ENCODE measurements around the gene SUDS3. TPM values are rescaled to one million over a fixed set of nuclear protein-coding genes. Genes with fewer than 3 reads are reported as not detected.

SUDS3 gene
- total RNA-seq, 2 experiments from 2014 or later, result 17.5 to 22.0 TPM

DNA sequence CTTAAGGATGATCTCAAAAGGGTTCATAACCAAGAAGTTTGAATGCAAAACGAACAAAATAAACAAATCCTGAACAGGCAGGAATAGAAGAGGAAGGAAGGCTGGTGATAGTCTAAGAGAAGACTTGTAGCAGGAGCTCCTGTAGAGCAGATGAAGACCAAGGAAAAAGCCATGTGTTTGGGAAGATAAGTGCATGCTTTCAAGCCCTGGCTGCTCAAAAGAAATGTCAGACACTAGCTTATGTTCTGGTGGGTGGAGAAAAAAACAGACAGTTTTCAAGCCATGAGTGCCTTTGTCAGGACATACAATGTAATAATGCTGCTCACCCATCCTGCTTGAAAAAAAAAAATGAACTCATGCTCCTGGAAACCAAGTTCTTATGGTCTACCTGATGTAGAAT, 31.0 kb upstream of the SUDS3 start:
- Mint-ChIP-seq H3K4me3 (no peak overlapping the region), H3K36me3 (ENCODE audit: low read depth) (peaks cover 21% of the 10 kb centered on the region), H3K4me1 (ENCODE audit: low read depth) (peaks cover 55% of the 10 kb centered on the region), H3K27ac (peak overlapping the region; percentile 32), H3K27me3 (no peaks in the 10 kb centered on the region), H3K9me3 (no peaks in the 10 kb centered on the region)
- CTCF ChIA-PET, result interaction anchor here (0.6 kb wide), 1 partner anchor 140 kb away, joined by 3 read pairs; no protein-coding TSS in a partner anchor
- DNase-seq, result no peak
- no peak for ATAC-seq (ENCODE audit: poor library complexity)
- POLR2A ChIA-PET, result no interaction called here
- H3K36me3 ChIP-seq (ENCODE audit: insufficient read depth, low read length), result no peaks in the 10 kb centered on the region
- no peaks in the 10 kb centered on the region for H3K9me3 ChIP-seq (ENCODE audit: control insufficient read depth in 1 of 2, insufficient read depth in 1 of 2, low read length in 2 of 2)
- TF ChIP-seq, protein P1, sequence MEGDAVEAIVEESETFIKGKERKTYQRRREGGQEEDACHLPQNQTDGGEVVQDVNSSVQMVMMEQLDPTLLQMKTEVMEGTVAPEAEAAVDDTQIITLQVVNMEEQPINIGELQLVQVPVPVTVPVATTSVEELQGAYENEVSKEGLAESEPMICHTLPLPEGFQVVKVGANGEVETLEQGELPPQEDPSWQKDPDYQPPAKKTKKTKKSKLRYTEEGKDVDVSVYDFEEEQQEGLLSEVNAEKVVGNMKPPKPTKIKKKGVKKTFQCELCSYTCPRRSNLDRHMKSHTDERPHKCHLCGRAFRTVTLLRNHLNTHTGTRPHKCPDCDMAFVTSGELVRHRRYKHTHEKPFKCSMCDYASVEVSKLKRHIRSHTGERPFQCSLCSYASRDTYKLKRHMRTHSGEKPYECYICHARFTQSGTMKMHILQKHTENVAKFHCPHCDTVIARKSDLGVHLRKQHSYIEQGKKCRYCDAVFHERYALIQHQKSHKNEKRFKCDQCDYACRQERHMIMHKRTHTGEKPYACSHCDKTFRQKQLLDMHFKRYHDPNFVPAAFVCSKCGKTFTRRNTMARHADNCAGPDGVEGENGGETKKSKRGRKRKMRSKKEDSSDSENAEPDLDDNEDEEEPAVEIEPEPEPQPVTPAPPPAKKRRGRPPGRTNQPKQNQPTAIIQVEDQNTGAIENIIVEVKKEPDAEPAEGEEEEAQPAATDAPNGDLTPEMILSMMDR (IDR thresholded peaks at IDR 0.05), result no peak
- H3K4me3 ChIP-seq (ENCODE audit: low read length), result no peak overlapping the region
- peaks cover 6% of the 10 kb centered on the region for H3K4me1 ChIP-seq (ENCODE audit: insufficient read depth, low read length)
- intact Hi-C loops (cut with DNase I, micrococcal nuclease), result no loop called here
- H3K27me3 ChIP-seq (ENCODE audit: control insufficient read depth in 1 of 2, insufficient read depth in 2 of 2, low read length in 2 of 2), result no peaks in the 10 kb centered on the region
- no peak overlapping the region for H3K27ac ChIP-seq (ENCODE audit: low read depth in 1 of 2, low read length in 2 of 2)

DNA sequence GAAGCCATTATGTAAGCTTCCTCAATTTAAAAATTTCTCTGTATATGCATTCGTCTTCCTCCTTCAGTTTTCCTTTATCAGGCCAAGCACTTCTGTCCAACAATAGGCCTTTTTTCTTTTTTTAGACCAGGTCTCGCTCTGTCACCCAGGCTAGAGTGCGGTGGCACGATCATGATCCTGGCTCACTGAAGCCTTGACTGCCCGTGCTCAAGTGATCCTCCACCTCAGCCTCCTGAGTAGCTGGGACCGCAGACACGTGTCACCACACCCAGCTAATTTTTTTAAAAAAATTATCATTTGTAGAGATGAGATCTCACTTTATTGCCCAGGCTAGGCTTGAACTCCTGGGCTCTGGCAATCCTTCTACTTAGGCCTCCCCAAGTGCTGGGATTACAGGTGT, 29.5 kb upstream of the SUDS3 start:
- Mint-ChIP-seq H3K4me1 (ENCODE audit: low read depth) (peaks cover 53% of the 10 kb centered on the region), H3K4me3 (no peak overlapping the region), H3K27me3 (no peaks in the 10 kb centered on the region), H3K27ac (no peak overlapping the region), H3K36me3 (ENCODE audit: low read depth) (peaks cover 25% of the 10 kb centered on the region), H3K9me3 (no peaks in the 10 kb centered on the region)
- Histone ChIP-seq H3K4me1 (ENCODE audit: insufficient read depth, low read length) (peaks cover 6% of the 10 kb centered on the region), H3K9me3 (ENCODE audit: control insufficient read depth in 1 of 2, insufficient read depth in 1 of 2, low read length in 2 of 2) (no peaks in the 10 kb centered on the region), H3K4me3 (ENCODE audit: low read length) (no peak overlapping the region), H3K27ac (ENCODE audit: low read depth in 1 of 2, low read length in 2 of 2) (no peak overlapping the region), H3K27me3 (ENCODE audit: control insufficient read depth in 1 of 2, insufficient read depth in 2 of 2, low read length in 2 of 2) (no peaks in the 10 kb centered on the region), H3K36me3 (ENCODE audit: insufficient read depth, low read length) (no peaks in the 10 kb centered on the region)
- DNase-seq (no peak), ATAC-seq (ENCODE audit: poor library complexity) (no peak)
- POLR2A ChIA-PET, result interaction anchor here (1.8 kb wide), 1 partner anchor 29 kb away, joined by 5 read pairs; the partner anchor contains the start of gene SUDS3
- TF ChIP-seq, protein P1 (IDR thresholded peaks at IDR 0.05), result no peak
- intact Hi-C loops (cut with DNase I, micrococcal nuclease), result no loop called here
- CTCF ChIA-PET, result interaction anchor here (1.4 to 1.7 kb wide), 2 partner anchors 11 to 13 kb away, joined by 3 read pairs; no protein-coding TSS in a partner anchor

DNA sequence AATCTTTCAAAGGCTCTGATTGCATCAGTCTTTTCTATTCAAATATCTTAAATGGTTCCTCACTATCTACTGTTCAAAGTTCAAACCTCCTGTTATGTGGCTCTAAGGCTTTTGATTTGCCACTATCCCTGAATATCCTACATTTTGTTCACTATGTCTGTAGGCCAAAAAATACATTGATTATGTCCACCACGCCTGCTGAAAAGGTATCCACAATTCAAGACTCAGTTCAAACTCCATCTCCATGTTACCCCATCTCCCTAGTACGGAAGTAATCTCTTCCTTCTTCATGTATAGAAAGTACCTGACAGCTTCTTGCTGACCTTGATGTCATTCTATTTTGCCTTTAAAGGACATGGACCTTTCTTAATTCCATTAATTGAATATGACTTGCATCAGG, 28.4 kb upstream of the SUDS3 start:
- Mint-ChIP-seq H3K36me3 (ENCODE audit: low read depth) (peaks cover 25% of the 10 kb centered on the region), H3K9me3 (no peaks in the 10 kb centered on the region), H3K27me3 (no peaks in the 10 kb centered on the region), H3K4me3 (no peak overlapping the region), H3K4me1 (ENCODE audit: low read depth) (peaks cover 51% of the 10 kb centered on the region), H3K27ac (peak overlapping the region; percentile 39)
- ChIA-PET POLR2A (interaction anchor here (1.8 kb wide), 1 partner anchor 28 kb away, joined by 5 read pairs; the partner anchor contains the start of gene SUDS3), CTCF (interaction anchor here (1.4 to 1.7 kb wide), 2 partner anchors 10 to 12 kb away, joined by 3 read pairs; no protein-coding TSS in a partner anchor)
- peaks cover 6% of the 10 kb centered on the region for H3K4me1 ChIP-seq (ENCODE audit: insufficient read depth, low read length)
- H3K36me3 ChIP-seq (ENCODE audit: insufficient read depth, low read length), result no peaks in the 10 kb centered on the region
- no peak for ATAC-seq (ENCODE audit: poor library complexity)
- no peak overlapping the region for H3K27ac ChIP-seq (ENCODE audit: low read depth in 1 of 2, low read length in 2 of 2)
- TF ChIP-seq, protein P1 (IDR thresholded peaks at IDR 0.05), result no peak
- H3K4me3 ChIP-seq (ENCODE audit: low read length), result no peak overlapping the region
- no peak for DNase-seq
- intact Hi-C loops (cut with DNase I, micrococcal nuclease), result no loop called here
- no peaks in the 10 kb centered on the region for H3K27me3 ChIP-seq (ENCODE audit: control insufficient read depth in 1 of 2, insufficient read depth in 2 of 2, low read length in 2 of 2)
- no peaks in the 10 kb centered on the region for H3K9me3 ChIP-seq (ENCODE audit: control insufficient read depth in 1 of 2, insufficient read depth in 1 of 2, low read length in 2 of 2)
